HG03432 (cell line): ENCODE data around the gene SLC16A6.
"Not testable (repeated sequence)": the region's sequence is repeated elsewhere in the genome, so short reads cannot be mapped to it uniquely, and the experiment has no call there.

ENCODE experiments used
- ATAC-seq: cut with Tn5 transposase; IDR thresholded peaks from one replicate; pipeline ENCODE4 v1.9.1; 2021; ENCODE audit warnings: mild to moderate bottlenecking, moderate library complexity; ENCODE audit not compliant: unreplicated experiment

The SLC16A6 gene

GRCh38 chr17:68314916-68315535 is 24.1 kb upstream of the SLC16A6 start:
- ATAC-seq = no peak

GRCh38 chr17:68310152-68310551 is 19.2 kb upstream of the SLC16A6 start:
- ATAC-seq = no peak

DNA sequence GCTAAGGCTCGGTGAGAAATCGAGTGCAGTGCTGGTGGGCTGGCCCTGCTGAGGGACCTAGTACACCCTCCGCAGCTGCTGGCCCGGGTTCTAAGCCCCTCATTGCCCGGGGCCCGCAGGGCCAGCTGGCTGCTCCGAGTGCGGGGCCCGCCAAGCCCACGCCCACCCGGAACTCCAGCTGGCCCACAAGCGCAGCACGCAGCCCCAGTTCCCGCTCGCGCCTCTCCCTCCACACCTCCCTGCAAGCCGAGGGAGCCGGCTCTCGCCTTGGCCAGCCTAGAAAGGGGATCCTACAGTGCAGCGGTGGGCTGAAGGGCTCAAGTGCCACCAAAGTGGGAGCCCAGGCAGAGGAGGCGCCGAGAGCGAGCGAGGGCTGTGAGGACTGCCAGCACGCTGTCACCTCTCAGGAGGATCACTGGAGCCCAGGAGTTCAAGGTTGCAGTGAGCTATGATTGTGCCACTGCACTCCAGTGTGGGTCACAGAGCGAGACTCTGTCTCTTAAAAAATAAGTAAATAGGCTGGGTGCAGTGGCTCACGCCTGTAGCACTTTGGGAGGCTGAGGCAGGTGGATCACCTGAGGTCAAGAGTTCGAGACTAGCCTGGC is 18.2 kb upstream of the SLC16A6 start:
- ATAC-seq = not testable (repeated sequence)

- ATAC-seq = not testable (repeated sequence)
These were observed 17.6 kb upstream of the SLC16A6 start for GRCh38 chr17:68308486-68308885.

GRCh38 chr17:68307443-68307842 is 16.5 kb upstream of the SLC16A6 start:
- ATAC-seq = no peak

DNA sequence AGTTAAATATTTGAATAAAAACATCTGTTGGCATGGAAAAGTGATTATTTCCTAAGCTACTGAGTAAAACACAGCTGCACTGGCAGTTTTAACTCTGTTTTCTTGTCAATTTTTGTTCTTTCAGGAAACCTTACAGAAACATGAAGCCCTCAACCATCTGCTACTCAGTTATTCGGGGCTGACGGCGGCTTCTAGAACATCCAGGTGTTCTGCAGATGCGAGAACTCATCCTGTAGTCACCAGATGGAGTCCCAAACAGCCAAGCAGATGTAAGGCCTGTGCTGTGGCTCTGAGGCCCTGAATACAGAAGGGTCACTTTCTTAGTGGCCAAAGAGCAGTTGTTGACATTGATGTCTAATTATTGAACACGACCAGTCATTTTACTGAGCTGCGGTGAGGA is 15.9 kb upstream of the SLC16A6 start:
- no peak for ATAC-seq

DNA sequence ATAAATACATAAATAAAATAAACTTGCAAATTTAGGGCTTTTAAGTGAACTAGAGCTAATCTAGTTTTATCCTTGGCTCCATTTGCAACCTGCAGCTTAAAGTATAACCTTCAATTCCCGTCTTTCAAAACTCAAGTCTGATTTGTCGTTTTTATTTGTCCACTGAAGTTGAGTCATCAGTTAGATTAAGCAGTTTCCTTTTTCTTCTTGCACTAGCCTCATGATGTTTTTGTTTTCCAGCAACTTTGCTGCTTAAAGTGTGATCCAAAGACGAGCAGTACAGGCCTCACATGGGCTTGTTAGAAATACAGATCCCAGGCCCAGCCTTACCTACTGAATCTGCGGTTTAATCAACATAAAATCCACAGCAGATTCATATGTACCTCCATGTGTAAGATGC is 14.2 kb upstream of the SLC16A6 start:
- ATAC-seq = no peak

DNA sequence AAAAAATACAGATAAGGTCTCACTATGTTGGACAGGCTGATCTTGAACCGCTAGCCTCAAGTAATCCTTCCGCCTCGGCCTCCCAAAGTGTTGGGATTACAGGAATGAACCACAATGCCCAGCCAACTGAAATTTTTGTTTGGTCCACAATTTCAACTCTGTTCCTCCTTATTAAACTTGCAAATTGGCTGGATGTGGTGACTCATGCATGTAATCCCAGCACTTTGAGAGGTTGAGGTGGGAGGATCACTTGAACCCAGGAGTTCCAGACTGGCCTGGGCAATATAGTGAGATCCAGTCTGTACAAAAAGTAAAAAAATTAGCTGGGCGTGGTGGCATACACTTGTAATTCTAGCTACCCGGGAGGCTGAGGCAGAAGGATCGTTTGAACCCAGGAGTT is 13.8 kb upstream of the SLC16A6 start:
- no peak for ATAC-seq

DNA sequence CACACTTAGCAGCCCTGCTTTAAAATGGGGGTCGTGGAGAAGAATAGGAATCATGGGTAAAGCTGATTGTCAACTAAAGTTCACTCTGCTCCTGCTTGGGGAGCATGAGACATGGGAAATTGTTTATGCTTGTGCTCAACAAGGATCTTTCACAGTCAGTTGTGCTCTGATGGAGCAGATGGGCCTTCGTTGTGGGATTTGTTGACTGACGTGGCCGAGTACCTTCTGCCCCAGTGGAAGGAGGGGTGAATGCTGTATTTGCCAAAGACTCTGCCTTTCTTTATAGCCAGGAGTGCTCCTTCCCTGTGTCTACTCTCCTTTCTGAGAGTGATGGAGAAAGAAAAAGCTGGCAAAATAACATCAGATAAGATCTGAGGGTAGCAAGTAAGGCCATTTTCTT is 11.7 kb upstream of the SLC16A6 start:
- no peak for ATAC-seq

- ATAC-seq = no peak
These were observed 11.2 kb upstream of the SLC16A6 start for GRCh38 chr17:68302066-68302564.

GRCh38 chr17:68301438-68301959 is 10.6 kb upstream of the SLC16A6 start:
- ATAC-seq = no peak

- ATAC-seq = no peak
These were observed 8.9 kb upstream of the SLC16A6 start for GRCh38 chr17:68299817-68300216.

GRCh38 chr17:68298601-68299000 is 7.7 kb upstream of the SLC16A6 start:
- no peak for ATAC-seq

DNA sequence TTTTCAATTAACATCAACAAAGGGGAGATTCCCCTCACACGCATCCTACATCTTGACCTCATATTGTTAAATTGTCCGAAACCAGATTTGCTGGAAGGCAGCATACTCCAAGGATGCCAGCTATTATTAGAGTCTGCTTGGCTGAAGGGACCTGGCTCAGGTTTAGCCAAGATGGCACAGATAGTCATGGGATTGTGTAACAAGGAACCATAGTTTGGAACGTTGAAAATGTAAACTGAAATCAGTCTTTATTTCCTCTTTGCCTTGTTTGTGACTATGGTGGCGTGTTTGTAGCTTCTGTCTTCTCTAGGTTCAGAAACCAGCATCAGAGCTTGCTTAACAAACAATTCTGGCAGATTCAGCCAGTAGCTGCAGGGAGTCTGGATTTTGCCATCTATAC is 6.3 kb upstream of the SLC16A6 start:
- no peak for ATAC-seq

DNA sequence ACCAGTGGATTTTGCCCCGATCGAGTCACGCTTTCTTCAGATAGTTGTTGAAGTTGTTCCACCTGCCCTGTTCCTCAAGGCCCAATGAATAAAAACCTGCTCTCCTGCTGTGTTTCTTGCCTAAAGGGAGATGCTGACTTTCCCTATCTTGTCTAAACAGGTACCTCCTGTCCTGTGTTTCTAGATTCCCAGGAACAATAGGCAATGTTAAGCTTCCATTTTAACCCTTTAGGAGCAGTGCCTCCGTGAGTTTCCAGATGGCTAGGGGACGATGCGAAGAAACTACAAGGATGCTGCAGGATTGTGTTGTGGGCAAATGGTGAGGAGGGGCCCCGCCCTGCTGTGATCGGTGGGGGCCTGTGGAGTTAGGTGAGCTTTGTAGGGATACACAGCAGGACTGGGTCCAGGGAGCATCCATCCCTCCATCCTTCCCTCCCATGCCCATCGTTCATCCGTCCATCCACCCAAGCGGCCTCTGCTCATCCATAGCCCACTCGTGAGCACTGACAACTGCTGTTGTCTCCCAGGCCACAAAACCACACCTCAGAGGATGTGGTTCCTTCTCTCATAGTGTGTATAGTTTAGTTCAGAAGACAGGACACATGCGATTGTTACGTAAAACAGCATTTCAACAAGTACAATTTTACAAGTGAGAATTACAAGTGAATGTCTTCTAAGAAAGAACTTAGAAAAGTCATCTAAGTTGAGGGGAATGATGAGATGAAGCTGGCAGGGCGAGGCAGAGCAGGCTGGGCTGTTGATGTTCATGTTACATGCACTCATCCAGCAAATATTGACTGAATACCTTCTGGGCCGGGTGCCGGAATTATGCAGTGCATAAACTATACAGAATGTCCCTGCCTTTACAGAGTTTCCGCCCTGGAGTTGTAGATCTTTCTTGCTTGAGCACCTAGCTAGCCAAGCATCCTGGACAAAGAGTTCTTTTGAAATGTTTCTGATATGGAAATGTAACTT is 5.6 kb upstream of the SLC16A6 start:
- ATAC-seq = no peak

DNA sequence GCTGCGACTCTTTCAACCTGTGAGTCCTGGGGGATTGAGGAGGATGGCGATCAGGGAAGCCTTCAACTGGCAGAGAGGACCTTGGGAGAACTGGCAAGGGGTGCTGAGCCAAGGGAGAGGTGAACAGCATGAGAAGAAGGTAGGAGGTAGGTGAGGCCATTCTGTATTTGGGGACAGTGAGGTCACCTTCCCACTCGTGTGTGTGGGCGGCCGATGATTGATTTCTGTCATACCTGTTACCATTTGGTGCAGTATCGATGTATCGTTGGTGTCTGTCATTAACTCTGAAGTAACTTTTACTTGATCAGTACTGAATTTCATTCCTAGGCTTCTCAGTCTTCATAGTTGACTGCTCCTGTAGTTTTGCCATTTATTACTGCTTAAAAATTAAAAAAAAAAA is 4.2 kb upstream of the SLC16A6 start:
- ATAC-seq = no peak

- no peak for ATAC-seq
These were observed 3.7 kb upstream of the SLC16A6 start for GRCh38 chr17:68294617-68295016.

- no peak for ATAC-seq
These were observed 3.2 kb upstream of the SLC16A6 start for GRCh38 chr17:68294196-68294555.

DNA sequence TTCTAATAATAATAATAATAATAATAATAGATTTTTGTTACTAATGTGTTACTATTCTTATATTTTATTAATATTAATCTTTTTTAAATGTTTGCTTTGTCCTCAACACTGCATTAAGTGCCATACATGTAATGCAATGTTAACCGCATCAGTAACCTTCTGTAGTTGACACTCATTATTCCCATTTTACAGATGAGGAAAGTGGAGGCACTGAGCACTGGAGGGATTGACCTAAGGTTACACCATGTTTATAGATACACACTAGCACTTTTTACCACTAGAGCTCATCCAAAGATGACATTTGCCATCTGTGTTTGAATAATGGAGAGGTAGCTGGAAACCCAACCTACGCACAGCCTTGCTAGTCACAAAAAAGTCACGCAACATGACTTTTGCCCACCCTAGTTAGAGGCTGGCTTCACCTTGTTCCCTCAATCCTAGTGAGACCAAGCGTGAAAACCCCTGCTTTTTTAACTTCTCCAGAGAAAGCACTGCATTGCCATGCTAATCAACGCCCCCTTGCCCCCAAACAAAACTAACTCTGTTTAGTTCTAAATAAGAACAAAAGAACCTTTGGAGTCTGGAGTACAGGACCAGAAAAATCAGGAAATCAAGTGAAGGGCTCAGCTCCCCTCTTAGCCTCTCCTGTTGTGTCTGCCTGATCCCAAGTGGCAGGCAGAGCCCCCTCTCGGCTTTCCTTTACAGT is 2.7 kb upstream of the SLC16A6 start:
- ATAC-seq = no peak

GRCh38 chr17:68292689-68293040 is 1.7 kb upstream of the SLC16A6 start:
- ATAC-seq = no peak
